OCI-LY7 (cell line): ENCODE data around the gene FLACC1. TPM values are rescaled to one million over a fixed set of nuclear protein-coding genes. Genes with fewer than 3 reads are reported as not detected.

ENCODE experiments used
- BruUV-seq: library from RNA; stranded (reverse); fragments of 400-500 nt; replicated peaks from 2 replicates; lab custom pipeline; 2021; lab: Mats Ljungman, UMichigan
- CTCF ChIA-PET: fragments of 300-600 bp; sonication (Branson Sonifier 250); formaldehyde crosslinking; loops from one replicate; lab custom pipeline; 2022; ENCODE audit warnings: antibody characterized with exemption; ENCODE audit not compliant: unreplicated experiment; lab: Charles Lee
- POLR2A ChIA-PET: fragments of 300-600 bp; sonication (Branson Sonifier 250); formaldehyde crosslinking; loops from one replicate; lab custom pipeline; 2022; ENCODE audit warnings: antibody characterized with exemption; lab: Charles Lee
- DNase-seq: peaks from one replicate; pipeline ENCODE4 v3.0.0-alpha.2; 2015; ENCODE audit warnings: low spot score
- H2AFZ ChIP-seq: fragments of 200-600 bp; sonication (generic), shearing (Covaris generic); 2 replicates; pipeline ENCODE4 v1.6.1; 2014; ENCODE audit warnings: mild to moderate bottlenecking, antibody characterized with exemption, low read length, moderate library complexity
- H3K27ac ChIP-seq: fragments of 200-600 bp; sonication (generic); 2 replicates; pipeline ENCODE4 v1.5.1; 2014; ENCODE audit warnings: mixed run types, low read depth, mild to moderate bottlenecking, moderate library complexity, low read length, inconsistent platforms; ENCODE audit not compliant: poor library complexity, severe bottlenecking
- H3K36me3 ChIP-seq: fragments of 200-600 bp; sonication (generic); 2 replicates; pipeline ENCODE4 v1.6.1; 2014; ENCODE audit warnings: mild to moderate bottlenecking, antibody characterized with exemption, low read length, moderate library complexity, mixed read lengths; ENCODE audit not compliant: insufficient read depth
- H3K4me1 ChIP-seq: fragments of 200-600 bp; sonication (generic); 2 replicates; pipeline ENCODE4 v1.5.1; 2014; ENCODE audit warnings: mild to moderate bottlenecking, low read length; ENCODE audit not compliant: insufficient read depth, poor library complexity, severe bottlenecking
- H3K4me2 ChIP-seq: fragments of 200-600 bp; sonication (generic); 2 replicates; pipeline ENCODE4 v1.6.1; 2014; ENCODE audit warnings: mild to moderate bottlenecking, low read length
- H3K4me3 ChIP-seq: fragments of 200-600 bp; sonication (generic); 2 replicates; pipeline ENCODE4 v1.5.1; 2014; ENCODE audit warnings: mild to moderate bottlenecking, low read depth, low read length; ENCODE audit not compliant: poor library complexity, severe bottlenecking
- H3K79me2 ChIP-seq: fragments of 200-600 bp; sonication (generic); 2 replicates; pipeline ENCODE4 v1.6.1; 2016; ENCODE audit warnings: low read depth, mild to moderate bottlenecking, low read length, moderate library complexity, mixed read lengths; ENCODE audit not compliant: insufficient read depth
- H3K9me2 ChIP-seq: fragments of 200-600 bp; sonication (generic); 2 replicates; pipeline ENCODE4 v1.6.1; 2016; ENCODE audit warnings: mild to moderate bottlenecking, low read length, mixed read lengths; ENCODE audit not compliant: insufficient read depth
- H3K9me3 ChIP-seq: fragments of 200-600 bp; sonication (generic); 2 replicates; pipeline ENCODE4 v1.6.1; 2014; ENCODE audit warnings: mild to moderate bottlenecking, mixed run types, low read length, mixed read lengths
- H4K20me1 ChIP-seq: fragments of 200-600 bp; sonication (generic); 2 replicates; pipeline ENCODE4 v1.6.1; 2014; ENCODE audit warnings: mild to moderate bottlenecking, antibody characterized with exemption, low read length, moderate library complexity, mixed read lengths; ENCODE audit not compliant: insufficient read depth
- EZH2phosphoT487 ChIP-seq: fragments of 200-600 bp; sonication (generic); IDR thresholded peaks from 2 replicates; pipeline ENCODE4 v1.6.1; 2018; ENCODE audit warnings: low read depth, borderline replicate concordance, mild to moderate bottlenecking, mixed run types, antibody characterized with exemption, low read length, moderate library complexity, mixed read lengths
- intact Hi-C: fragments of 100-400 bp; cut with micrococcal nuclease; formaldehyde crosslinking; loops from one replicate; pipeline ENCODE4 v1.10.0; 2022; ENCODE audit not compliant: unreplicated experiment
- total RNA-seq, 2 experiments: library from RNA; depleted of rRNA in 1 of 2; stranded (reverse); fragments of >200 nt in 1 of 2; shearing (Covaris generic) in 1 of 2; gene quantifications; 2 replicates each; pipeline ENCODE4 v1.2.3, GENCODE V29; 2014 to 2022
- TF ChIP-seq, protein P1 (sequence below): fragments of 200-600 bp; sonication (generic); conservative IDR thresholded peaks from 2 replicates; pipeline ENCODE4 v1.5.1; 2014; ENCODE audit warnings: mild to moderate bottlenecking, antibody characterized with exemption, low read length, moderate library complexity, mixed read lengths

Gene FLACC1
- total RNA-seq, 2 experiments from 2014 or later: 1.2 TPM; not detected in 1

DNA sequence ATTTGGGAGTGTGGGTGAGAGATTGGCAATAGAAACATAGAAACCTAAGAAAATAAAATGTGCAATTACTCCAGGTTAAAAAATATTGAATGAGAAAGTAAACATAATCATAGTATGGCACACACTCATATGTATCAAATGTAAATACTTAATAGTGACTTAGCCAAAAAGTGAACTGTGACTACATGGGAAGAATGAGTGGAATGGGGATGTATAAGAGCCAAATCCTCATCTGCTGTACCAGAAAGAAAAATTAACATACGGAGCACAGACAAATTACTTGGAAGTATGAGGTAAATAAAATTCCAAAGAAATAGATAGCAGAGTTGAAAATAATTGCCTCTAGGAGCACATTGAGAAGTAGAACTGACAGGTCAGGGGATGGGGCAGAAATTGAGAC, 4.0 kb downstream of the FLACC1 start:
- Histone ChIP-seq H3K79me2 (no peaks in the 10 kb centered on the region), H4K20me1 (no peaks in the 10 kb centered on the region), H3K9me3 (no peaks in the 10 kb centered on the region), H2AFZ (no peak overlapping the region), H3K9me2 (no peaks in the 10 kb centered on the region), H3K4me1 (no peaks in the 10 kb centered on the region), H3K27ac (no peak overlapping the region), H3K4me3 (no peak overlapping the region), H3K36me3 (no peaks in the 10 kb centered on the region), H3K4me2 (no peak overlapping the region)
- intact Hi-C loops: no loop called here
- no TSS peak for BruUV-seq
- ChIA-PET CTCF (interaction anchor here (1.6 kb wide), 1 partner anchor 10 kb away, joined by 4 read pairs; no protein-coding TSS in a partner anchor), POLR2A (interaction anchor here (1.6 kb wide), 1 partner anchor 9 kb away, joined by 8 read pairs; no protein-coding TSS in a partner anchor)
- TF ChIP-seq, protein P1, sequence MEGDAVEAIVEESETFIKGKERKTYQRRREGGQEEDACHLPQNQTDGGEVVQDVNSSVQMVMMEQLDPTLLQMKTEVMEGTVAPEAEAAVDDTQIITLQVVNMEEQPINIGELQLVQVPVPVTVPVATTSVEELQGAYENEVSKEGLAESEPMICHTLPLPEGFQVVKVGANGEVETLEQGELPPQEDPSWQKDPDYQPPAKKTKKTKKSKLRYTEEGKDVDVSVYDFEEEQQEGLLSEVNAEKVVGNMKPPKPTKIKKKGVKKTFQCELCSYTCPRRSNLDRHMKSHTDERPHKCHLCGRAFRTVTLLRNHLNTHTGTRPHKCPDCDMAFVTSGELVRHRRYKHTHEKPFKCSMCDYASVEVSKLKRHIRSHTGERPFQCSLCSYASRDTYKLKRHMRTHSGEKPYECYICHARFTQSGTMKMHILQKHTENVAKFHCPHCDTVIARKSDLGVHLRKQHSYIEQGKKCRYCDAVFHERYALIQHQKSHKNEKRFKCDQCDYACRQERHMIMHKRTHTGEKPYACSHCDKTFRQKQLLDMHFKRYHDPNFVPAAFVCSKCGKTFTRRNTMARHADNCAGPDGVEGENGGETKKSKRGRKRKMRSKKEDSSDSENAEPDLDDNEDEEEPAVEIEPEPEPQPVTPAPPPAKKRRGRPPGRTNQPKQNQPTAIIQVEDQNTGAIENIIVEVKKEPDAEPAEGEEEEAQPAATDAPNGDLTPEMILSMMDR: no peak
- no peak for TF ChIP-seq EZH2phosphoT487
- no peak for DNase-seq

DNA sequence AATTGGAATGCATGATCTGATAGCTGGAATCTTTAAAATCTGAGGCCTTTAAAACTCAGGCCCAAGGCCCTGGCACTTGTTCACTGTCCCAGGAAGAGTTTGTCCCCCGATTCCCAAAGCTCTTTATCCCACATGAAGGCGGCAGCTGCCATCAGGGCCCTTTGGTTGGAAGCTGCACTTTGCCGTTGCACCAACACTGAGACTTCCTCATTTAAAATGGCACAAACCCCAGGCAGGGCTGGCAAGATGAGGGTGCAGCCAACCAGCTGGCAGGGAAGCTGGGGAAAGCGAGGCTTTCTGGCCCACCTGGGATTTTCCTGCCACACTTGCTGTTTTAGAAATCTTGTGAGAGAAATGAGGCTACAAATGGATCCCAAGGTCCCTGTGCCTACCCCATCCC, 6.3 kb downstream of the FLACC1 start:
- Histone ChIP-seq H3K4me1 (no peaks in the 10 kb centered on the region), H3K9me3 (no peaks in the 10 kb centered on the region), H3K27ac (no peak overlapping the region), H2AFZ (no peak overlapping the region), H3K79me2 (no peaks in the 10 kb centered on the region), H3K4me2 (no peak overlapping the region), H3K9me2 (no peaks in the 10 kb centered on the region), H3K36me3 (no peaks in the 10 kb centered on the region), H3K4me3 (no peak overlapping the region), H4K20me1 (no peaks in the 10 kb centered on the region)
- no peak for DNase-seq
- BruUV-seq: no TSS peak
- TF ChIP-seq, protein P1: no peak
- no peak for TF ChIP-seq EZH2phosphoT487
- intact Hi-C loops: no loop called here
- ChIA-PET POLR2A (interaction anchor here (1.1 kb wide), 1 partner anchor 26 kb away, joined by 3 read pairs; no protein-coding TSS in a partner anchor), CTCF (no interaction called here)

DNA sequence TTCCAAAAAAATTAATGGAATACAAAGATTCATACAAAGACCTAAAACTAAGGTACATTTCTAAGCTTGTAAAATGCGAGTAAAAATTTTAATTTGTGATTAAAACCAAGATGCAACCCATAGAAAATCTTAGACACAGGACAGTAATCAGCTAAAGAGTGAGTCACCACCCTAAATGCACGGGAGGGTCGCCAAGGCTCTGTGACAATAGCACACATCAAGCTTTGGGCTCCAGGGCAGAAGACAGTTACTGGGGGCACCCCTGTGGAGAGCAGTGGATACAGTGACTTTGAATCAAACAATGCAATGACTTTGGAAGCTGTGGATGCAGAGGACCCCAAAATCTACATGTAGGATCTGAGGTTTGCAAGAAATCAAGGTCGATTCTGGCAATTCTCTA, 7.5 kb downstream of the FLACC1 start:
- POLR2A ChIA-PET: interaction anchor here (1.5 kb wide), 1 partner anchor 76 kb away, joined by 4 read pairs; no protein-coding TSS in a partner anchor
- Histone ChIP-seq H3K27ac (no peak overlapping the region), H3K36me3 (no peaks in the 10 kb centered on the region), H3K4me1 (peaks cover 6% of the 10 kb centered on the region), H3K79me2 (no peaks in the 10 kb centered on the region), H3K4me2 (no peak overlapping the region), H3K4me3 (no peak overlapping the region), H2AFZ (no peak overlapping the region), H3K9me3 (no peaks in the 10 kb centered on the region), H4K20me1 (no peaks in the 10 kb centered on the region), H3K9me2 (no peaks in the 10 kb centered on the region)
- no peak for DNase-seq
- CTCF ChIA-PET: no interaction called here
- intact Hi-C loops: no loop called here
- no peak for TF ChIP-seq EZH2phosphoT487
- TF ChIP-seq, protein P1: no peak
- no TSS peak for BruUV-seq
